Left colon (tissue), 2 donors: ENCODE measurements around the gene POLR3K. TPM values are rescaled to one million over a fixed set of nuclear protein-coding genes. Genes with fewer than 3 reads are reported as not detected.

Experiments used
- ATAC-seq: fragments of 200-7000 bp; cut with Tn5 transposase; one replicate; pipeline ENCODE4 v1.9.1; 2020; ENCODE audit warnings: mild to moderate bottlenecking, moderate library complexity
- DNase-seq, 2 donors: peaks; one replicate each; pipeline ENCODE4 v3.0.0-alpha.2; 2020
- intact Hi-C, 2 donors: fragments of 100-400 bp; cut with DNase I in 1 of 2; cut with micrococcal nuclease in 1 of 2; formaldehyde crosslinking; loops; one replicate each; pipeline versions ENCODE4 v1.11.2 to v1.14.0; 2022; cut with DNase I, micrococcal nuclease
- long read RNA-seq: library from polyadenylated mRNA; unstranded; transcript quantifications from one replicate; pipeline ENCODE4 v2.0.0, GENCODE V29; 2021
- total RNA-seq, 2 donors: library from RNA; stranded (reverse); fragmentation: NEBNext Ultra II Directional; extraction: Animal tissue kit (Norgen Biotek cat#: 25700); gene quantifications; one replicate each; pipeline ENCODE4 v1.2.1, GENCODE V29; 2021
- donor health status: DM: no; HTN: no; CAD: no.
- donor health status: DM: yes; HTN: yes; CAD: no.

The POLR3K gene
- total RNA-seq = 10 to 100 TPM; 10.9 to 18.3 TPM
- long read RNA-seq, transcript POLR3K-201 (3 exons, 1,392 nt) = major isoform, 18 of 18 reads
- long read RNA-seq, partial matches to known transcripts = 0 of 18 reads
- long read RNA-seq, other reads (novel, unspliced or antisense) = 0 of 18 reads

DNA sequence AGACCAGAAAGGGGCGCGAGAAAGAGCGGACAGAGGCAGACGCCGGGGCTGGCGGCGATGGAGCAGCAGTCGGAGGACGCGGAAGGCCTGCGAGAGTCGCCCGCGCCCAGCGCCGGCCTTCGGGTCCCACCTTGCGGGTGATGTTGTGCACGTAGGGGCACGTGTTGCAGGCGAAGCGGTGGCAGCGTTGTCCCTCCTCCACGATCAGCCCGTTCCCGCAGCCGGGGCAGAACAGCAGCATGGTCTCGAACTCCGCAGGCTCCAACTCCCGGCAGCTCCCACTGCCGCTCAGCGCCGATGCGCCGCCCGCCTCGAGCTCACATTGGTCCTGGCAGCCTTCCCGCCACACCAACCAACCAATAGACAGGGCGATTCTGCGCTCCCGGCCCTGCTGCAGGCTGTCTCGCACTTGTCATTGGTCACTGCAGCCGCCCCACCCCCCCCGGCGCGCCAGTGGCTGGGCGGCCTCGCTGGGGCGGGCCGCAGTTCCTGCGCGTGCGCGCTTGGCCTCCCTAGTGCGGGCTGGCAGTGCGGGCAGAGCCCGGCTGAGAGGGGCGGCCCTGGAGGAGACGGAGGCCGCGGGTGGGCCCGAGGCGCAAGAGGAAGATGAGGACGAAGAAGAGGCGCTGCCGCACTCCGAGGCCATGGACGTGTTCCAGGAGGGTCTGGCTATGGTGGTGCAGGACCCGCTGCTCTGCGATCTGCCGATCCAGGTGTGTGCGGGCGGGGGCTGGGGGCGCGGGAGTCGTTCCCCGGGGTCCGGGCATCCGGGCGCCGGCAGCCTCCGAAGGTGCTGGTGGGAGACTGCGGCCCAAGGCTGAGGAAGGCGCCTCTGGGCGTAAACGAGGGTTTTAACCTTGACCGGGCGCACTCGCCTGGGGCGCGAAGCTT, at the start of gene POLR3K, which contains the start of gene SNRNP25:
TSS of gene POLR3K (minus strand) at position 263 of the 891 bp plus-strand sequence. CDS start at position 241, 22 bp downstream.
TSS of gene SNRNP25 (plus strand) at position 483 of the 891 bp plus-strand sequence. CDS start at position 672, 189 bp downstream.
- DNase-seq = peak; percentile 99
- ATAC-seq = peak; percentile 93
- intact Hi-C loops = no loop called here

DNA sequence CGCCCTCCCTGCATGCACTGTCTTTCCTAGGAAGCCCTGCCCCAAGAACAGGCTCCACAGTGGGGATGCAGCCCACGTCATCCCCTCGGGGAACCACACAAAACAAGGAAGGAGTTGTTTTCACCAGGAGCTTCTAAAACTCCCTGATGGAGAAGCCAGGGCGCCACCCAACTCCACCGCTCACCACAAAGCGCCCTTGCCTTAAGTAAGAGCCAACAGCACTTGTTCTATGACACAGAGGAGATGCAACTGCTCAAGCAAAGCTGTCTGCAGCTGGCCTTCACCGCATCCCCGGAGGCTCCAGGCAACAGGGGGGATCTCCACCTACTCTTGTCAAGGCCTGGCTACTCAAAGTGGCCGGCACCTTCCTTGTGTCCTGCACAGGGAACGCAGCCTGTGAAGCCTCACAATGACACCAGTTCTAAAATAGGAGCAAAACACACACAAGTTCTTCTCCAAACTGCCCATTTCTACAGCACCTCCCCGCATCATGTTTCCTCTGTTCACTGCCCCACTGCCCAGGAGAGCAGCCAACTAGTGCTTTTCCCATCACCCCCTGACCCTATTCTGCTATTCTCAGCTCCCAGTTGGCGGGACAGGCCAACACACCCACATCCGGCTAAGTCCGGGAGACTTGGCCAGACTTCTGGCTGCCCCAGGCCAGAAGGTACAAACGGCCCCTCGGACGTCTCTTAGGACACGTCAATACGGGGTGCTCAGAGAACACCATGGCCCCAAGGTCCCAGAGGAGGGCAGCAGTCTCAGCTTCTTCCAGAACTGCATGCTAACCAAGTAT, 48.9 kb upstream of the POLR3K start:
- intact Hi-C loops = no loop called here
- no peak for ATAC-seq
- DNase-seq = no peak

DNA sequence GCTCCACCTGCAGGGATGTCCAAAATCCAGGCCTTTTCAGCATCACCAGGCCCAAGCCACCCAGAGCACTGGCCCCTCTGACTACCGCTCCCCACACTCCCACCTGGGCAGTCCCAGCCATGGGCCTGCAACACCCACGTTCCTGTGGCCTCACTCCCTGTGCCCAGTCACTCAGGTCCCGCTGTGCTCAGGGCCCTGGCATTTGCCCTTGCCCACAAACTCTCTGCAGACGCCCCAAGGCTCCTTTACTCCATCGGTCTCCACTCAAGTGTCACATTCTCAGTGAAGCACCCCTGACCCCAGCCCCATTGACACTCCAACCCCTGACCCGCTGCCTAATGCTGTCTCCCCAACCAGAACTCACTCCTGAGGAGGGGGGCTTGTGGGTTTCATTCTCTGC, 48.2 kb upstream of the POLR3K start:
- no peak for ATAC-seq
- no peak for DNase-seq
- intact Hi-C loops = no loop called here

DNA sequence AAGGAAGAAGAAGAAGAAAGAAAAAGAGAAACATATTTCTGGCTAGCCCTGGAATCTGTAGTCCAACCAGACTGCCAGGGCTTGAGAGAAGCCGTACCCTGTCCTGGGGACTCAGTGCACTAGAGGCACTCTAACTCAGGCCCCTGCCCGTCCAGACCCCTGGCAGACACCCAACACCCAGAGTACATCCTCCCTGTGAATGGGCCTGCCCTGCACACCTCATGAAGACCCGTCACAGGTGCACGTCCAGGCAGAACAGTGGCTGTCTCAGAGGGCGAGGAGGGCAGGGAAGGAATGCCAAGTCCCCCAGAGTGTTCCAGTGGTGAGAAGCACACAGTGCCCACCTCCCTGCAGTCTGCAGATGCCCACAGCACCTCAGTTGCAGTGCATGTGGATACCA, 47.6 kb upstream of the POLR3K start:
- no peak for ATAC-seq
- no peak for DNase-seq
- intact Hi-C loops = no loop called here

DNA sequence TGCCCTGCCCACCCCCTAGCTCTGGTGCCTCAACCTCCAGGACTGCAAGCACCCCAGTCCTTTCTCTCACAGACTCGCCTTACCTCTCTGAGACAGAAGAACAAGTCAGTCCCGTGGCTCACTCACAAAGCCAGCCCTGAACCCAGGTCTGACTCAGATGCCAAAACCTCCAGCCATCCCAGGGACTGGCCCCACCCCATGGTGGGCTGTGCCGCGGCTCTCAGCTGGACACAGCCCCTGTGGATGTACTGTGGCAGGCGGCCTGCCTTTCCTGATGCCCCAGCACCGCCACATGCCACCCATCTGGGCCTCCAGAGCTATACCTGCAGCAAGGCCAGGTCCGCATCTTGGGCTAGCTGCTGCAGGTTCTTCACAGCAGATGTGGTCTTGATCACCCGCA, 44.4 kb upstream of the POLR3K start:
- ATAC-seq = no peak
- intact Hi-C loops = loop anchor here in 1 of 2 donors (2.0 kb wide), 1 partner anchor 33 kb away; no protein-coding TSS in a partner anchor

DNA sequence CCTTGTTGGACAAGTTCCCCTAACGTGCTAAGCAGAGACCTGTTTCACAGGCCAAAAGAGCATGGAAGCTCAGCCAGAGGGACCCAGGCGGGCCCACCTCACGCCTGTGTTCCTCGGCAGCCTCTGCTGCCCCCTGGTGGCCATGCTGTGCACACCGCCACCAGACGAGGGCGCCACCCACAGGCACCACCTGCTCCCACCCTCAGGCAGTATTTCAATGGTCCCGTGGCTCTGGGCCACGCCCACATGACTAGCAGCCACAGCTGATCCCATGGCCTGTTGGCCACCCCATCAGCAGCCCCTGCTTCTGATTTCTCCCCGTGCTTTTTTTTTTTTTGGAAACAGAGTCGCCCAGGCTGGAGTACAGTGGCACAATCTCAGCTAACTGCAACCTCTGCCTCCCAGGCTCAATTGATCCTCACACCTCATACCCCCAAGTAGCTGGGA, 43.5 kb upstream of the POLR3K start:
- intact Hi-C loops = loop anchor here in 1 of 2 donors (2.0 kb wide), 1 partner anchor 32 kb away; no protein-coding TSS in a partner anchor
- peak; percentile 88 to 93 for DNase-seq
- peak; percentile 96 for ATAC-seq

More for the DNA sequence above, 44.4 kb upstream of the POLR3K start:
- no peak for DNase-seq

DNA sequence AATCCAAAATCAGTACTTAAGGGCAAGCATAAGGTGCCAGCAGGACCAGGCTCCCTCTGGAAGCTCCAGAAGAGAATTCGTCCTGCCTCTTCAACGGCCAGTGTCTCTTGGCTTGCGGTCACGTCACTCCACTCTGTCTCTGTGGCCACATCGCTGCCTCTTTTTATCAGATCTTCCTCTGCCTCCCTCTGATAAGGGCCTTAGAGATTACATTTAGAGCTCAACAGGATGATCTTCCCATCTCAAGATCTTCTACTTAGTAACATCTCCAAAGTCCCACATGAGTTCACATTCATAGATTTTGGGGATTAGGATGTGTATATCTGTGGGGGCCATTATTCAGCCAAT, 41.5 kb upstream of the POLR3K start:
- DNase-seq = no peak
- intact Hi-C loops = no loop called here
- no peak for ATAC-seq

DNA sequence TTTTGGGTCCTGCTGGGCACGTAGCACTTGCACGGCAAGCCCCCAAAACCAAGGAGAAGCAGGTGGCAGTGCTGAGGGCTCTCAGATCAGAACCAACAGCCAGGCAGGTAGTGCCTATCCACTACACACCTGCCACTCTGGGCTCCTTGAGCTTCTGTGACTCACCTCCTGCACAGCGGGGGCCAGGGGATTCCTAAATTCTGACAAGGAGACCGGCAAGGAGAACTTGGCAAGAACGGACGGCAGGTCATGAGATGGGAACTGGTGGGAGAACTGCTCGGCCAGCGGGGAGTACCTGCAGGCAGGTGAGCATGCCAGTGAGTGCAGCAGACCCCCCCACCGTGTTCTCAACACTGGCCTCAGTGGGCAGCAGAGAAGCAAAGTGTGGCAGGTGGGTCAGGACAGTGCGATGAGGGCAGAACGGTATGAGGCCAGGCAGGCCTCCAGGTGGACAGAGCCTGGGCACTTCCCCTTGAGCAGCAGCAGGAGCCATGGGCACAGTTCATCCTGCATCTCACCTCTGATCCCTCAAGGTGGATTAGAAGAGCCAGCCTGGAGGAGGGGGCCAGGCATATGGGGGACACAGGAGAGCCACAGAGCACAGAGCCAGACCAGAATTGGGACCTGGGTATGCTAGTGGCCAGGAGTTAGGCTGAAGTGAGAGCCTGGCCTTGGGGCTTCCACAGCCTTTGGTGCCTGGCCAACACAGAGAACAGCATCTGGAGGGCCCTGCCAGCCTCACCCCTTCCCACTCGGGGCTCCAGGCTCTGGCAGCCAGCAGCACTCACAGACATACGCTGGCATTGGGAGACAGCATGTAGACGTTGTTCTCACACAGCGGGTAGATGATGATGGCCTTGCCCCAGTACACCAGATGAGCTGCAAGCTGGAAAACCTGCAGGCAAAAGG, 39.3 kb upstream of the POLR3K start:
- intact Hi-C loops = no loop called here
- ATAC-seq = no peak
- no peak for DNase-seq

DNA sequence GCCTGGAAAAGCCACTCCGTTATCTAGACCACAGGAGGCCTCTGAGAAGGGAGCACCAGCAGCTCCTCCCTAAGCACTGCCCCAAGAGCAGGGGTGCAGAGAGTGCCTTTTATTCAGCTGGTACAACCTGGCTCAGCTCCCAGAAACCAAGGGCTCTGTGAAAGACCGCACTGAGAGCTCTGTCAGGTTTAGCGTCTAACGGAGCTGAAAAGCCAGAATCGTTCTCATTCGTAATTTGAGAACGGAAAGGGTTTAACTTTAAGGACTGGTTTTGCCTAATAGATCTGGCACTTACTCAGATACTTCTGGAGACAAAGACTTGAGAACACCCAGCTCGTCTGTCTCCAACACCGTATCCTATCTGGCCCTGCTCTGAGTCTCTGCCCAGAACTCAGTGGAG, 38.1 kb upstream of the POLR3K start:
- ATAC-seq = no peak
- no peak for DNase-seq
- intact Hi-C loops = no loop called here

DNA sequence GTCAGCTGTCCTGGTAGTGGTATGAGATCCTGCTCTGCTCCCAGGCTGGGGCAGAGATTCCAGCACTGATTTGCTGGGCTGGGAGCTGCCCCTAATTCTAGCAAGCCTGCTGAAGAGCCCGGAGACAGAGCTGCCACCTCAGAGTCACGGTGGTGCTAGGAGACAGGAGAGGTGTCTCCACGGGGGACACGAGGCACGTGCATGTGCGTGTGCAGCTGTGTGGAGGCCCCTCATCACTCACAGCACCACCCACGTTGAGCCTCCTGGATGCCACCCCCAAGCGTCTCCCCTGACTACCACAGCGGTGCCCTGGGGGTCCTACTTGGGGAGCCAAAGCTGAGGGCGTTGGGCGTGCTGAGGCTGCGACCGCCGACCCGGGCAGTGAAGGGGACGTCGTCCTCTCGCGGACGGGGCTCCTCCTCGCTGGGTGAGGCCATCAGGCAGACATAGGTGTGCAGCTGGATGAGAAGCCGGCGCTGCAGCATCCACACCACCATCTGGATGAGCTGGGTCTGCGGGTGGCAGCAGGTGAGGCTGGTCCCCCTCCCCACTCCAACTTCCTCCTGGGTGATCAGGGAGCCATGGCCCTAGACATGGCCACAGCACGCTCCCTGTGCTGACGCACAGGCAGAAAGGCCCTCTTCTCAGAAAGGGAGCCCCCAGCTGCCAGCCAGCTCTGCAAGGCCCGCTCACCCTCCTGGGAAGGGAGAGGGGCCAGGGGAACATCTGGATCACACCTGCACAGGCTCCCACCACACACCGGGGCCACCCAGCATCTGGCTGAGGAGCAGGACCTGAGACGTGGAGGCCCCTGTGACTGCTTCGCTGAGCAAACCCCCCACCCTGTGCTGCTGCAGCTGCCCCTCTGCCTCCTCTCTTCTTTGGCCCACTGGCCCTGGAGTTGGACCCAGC, 36.2 kb upstream of the POLR3K start:
- intact Hi-C loops = no loop called here
- ATAC-seq (no peak), DNase-seq (no peak)

DNA sequence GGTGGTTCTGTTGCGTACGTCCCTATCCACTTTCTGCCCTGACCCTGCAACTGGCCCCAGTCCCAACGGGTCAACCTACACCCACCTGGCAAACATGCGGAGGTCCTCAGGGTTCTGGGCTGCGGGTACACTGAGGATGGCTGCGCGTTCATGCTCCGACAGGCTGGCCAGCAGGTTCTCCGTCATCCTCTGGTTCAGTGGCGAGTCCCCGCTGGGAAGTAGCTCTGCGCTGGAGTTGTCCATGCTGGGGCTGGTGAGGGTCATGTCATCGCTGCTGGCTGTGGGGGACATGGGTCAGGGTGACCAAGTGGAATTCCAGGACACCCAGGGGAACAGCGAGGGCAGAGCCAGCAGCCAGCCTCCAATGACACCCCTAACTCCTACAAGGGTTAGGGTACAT, 35.2 kb upstream of the POLR3K start:
- intact Hi-C loops = no loop called here
- no peak for ATAC-seq
- DNase-seq = no peak

DNA sequence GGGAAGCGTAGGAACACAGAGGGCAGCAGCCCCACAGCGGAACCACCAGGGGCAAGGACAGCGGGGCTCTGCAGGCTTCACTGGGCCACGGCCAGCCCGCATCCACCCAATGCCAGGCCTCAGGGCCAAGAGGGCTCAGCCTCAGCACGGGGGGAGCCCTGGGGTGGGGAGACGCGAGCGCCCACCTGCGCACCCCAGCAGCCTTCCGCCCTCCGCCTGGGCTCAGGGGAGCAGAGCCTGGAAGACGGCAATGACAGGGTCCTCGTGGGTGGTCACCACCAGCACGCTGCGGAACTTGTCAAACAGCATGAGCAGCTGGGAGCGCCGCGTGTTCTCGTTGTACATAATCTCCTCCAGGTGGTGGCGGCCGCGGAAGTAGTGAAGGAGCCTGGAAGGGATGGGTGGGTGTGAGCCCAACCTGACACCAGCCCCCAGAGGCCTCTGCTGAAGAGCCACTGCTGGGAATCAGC, 33.1 kb upstream of the POLR3K start:
- intact Hi-C loops = no loop called here
- no peak for ATAC-seq
- no peak for DNase-seq

DNA sequence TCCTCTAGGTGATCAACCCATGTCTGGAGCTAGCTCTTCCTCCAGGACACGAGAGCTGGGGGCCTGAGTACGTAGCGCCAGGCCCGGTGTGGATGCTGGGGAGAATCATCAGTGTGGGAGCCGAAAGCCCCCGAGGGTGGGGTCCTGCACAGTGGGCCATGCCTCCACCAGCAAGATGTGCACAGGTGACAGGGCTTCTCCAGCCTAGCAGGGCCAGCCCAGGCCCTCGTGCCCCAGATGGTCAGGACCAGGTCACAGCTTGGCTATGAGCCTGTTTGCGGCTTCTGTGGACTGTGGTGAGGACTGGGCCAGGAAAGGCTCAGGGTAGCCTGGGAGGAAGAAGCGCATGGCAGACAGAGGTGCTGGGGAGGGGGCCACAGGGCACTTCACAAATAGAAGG, 32.5 kb upstream of the POLR3K start:
- no peak for ATAC-seq
- intact Hi-C loops = no loop called here

DNA sequence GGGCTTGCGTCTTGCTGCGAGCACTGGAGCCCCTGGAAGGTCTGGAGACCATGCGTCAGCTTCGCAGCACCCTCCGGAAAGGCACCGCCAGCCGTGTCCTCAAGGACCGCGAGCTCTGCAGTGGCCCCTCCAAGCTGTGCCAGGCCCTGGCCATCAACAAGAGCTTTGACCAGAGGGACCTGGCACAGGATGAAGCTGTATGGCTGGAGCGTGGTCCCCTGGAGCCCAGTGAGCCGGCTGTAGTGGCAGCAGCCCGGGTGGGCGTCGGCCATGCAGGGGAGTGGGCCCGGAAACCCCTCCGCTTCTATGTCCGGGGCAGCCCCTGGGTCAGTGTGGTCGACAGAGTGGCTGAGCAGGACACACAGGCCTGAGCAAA, 32.0 kb upstream of the POLR3K start:
- ATAC-seq (no peak), DNase-seq (no peak)
- intact Hi-C loops = no loop called here

More for the DNA sequence above, 32.5 kb upstream of the POLR3K start:
- no peak for DNase-seq

DNA sequence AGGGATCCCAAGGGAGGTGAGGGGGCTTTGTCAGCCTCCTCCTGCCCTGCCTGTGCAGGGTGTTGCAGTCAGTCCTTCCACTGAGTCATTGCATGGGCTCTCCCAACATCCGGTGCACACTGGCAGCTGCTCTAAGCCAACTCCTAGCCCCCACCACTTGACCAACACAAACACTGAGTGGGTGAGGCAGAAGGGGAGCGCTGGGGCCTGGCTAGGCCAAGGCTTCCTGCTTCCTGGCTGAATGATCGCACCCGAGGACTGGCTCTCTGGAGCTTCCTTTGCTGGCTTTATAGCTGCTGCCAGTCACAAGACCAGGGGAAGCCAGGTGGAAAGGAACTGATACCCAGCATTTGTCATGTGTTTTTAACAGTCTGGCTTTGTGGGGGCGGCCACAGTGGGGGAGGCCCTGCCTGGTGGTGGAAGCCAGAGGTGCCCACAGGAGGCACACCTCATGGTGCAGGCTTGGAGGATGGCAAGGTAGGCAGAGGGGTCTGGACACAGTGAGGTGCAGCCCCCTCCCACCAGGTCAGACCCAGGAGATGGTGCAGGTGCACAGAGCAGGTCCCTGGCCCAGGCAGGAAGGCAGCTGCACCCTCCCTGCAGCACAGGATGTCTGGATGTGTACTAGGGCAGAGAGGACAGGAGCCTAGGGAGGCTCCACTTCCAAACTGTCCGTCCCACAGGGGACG, 31.5 kb upstream of the POLR3K start:
- DNase-seq = no peak
- peak; percentile 43 for ATAC-seq
- intact Hi-C loops = no loop called here

DNA sequence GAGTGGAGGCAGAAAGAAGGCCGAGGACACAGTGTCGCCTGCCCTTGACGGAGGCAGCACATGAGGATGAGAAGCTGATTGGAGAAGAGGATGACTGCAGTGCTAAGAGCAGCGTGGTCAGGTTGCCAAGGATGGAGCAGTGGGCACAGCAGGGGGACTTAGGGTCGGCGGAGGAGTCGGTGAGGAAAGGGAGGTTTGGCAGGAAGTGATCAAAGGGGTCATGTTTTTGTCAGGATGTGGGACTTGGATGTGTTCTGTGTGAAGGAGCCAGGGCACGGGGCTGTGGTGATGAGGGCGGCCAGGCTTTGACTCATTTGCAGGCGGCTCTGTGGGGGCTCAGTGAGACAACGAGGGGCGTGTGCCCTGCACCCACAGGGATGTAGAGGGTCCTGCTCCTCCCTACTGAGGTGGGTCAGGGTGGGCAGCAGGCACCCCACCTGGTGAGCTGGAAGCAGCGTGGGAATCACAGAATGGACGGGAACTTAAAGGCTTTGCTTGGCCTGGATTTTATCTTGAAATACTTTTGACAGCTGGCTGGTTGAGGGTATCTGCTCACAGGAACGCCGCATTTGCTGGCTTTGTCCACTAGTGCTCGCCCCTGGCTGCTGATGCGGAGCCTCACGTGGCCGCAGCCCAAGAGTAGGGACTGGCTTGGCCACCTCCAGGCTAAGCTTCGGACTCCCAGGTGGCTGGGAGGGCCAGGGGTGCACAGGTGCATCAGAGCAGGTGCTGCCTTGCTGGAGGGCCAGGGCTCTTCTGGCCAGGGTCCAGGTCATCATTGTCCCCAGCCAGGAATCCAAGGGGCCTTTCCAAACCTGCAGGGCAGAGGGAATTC, 30.6 kb upstream of the POLR3K start:
- ATAC-seq (no peak), DNase-seq (no peak)
- intact Hi-C loops = no loop called here
